PFSK-1 (cell line): ENCODE measurements around the gene FAT1.

ENCODE experiments used
- REST ChIP-seq, 2 experiments: IDR thresholded peaks; 2 replicates each; pipeline versions ENCODE4 v1.6.1 to v1.8.0; 2011 to 2012; ENCODE audit warnings: low read depth in 2 of 2, low read length in 2 of 2, control low read depth in 1 of 2, inconsistent platforms in 1 of 2, mild to moderate bottlenecking in 1 of 2, moderate library complexity in 1 of 2; ENCODE audit not compliant: insufficient read depth in 1 of 2
- TAF1 ChIP-seq: IDR thresholded peaks from 2 replicates; pipeline ENCODE4 v1.6.1; 2012; ENCODE audit warnings: low read length, control low read depth, borderline replicate concordance; ENCODE audit not compliant: insufficient read depth

DNA sequence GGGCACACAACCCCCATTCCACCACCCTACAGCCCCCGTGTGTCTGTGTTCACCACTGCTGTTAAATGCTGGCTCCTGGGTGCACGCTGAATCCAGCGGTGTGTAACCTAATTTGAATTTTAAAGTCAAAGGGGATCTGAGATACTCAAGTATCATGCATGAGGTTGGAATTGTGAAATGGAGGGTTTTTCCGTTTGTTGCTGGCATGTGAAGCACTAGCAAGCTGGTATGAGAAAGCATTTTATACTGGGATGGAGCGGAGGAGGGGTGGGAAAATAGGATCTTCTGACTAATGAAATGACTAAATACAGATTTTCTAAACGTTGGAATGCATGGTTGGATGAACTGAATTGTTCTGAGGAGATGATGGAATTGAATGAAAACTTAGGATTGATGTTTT, 36.9 kb upstream of the FAT1 start:
- TF ChIP-seq REST (IDR thresholded peaks at IDR 0.05; ENCODE audit: insufficient read depth in 1 of 2, low read depth in 2 of 2, low read length in 2 of 2) (no peak), TAF1 (no peak)
